Trophoblast cell (in vitro differentiated cells and primary cell): ENCODE measurements around the gene LCP2.

Experiments
- DNase-seq, 2 donors: peaks; one replicate each; pipeline ENCODE4 v3.0.0-alpha.2; 2016
- H2AFZ ChIP-seq: 2 replicates; pipeline ENCODE4 v1.6.1; 2013; ENCODE audit warnings: low read length, moderate library complexity, mild to moderate bottlenecking; ENCODE audit not compliant: insufficient read depth, poor library complexity
- H2AK5ac ChIP-seq: 2 replicates; pipeline ENCODE4 v1.6.1; 2013; ENCODE audit warnings: mild to moderate bottlenecking, low read length
- H2BK120ac ChIP-seq: 2 replicates; pipeline ENCODE4 v1.6.1; 2013; ENCODE audit warnings: low read length, mild to moderate bottlenecking, moderate library complexity; ENCODE audit not compliant: insufficient read depth, poor library complexity
- H2BK12ac ChIP-seq: 2 replicates; pipeline ENCODE4 v1.6.1; 2013; ENCODE audit warnings: mild to moderate bottlenecking, low read length, moderate library complexity
- H2BK5ac ChIP-seq: 2 replicates; pipeline ENCODE4 v1.6.1; 2013; ENCODE audit warnings: low read length, low read depth, moderate library complexity, mild to moderate bottlenecking; ENCODE audit not compliant: poor library complexity
- H3K14ac ChIP-seq: 2 replicates; pipeline ENCODE4 v1.6.1; 2013; ENCODE audit warnings: mild to moderate bottlenecking, low read length
- H3K18ac ChIP-seq: 2 replicates; pipeline ENCODE4 v1.6.1; 2013; ENCODE audit warnings: mild to moderate bottlenecking, low read length
- H3K23ac ChIP-seq: 2 replicates; pipeline ENCODE4 v1.6.1; 2013; ENCODE audit warnings: low read length
- H3K27ac ChIP-seq: 2 replicates; pipeline ENCODE4 v1.5.1; 2013; ENCODE audit warnings: low read depth, mild to moderate bottlenecking, inconsistent platforms, low read length, moderate library complexity
- H3K27me3 ChIP-seq: 2 replicates; pipeline ENCODE4 v1.6.1; 2013; ENCODE audit warnings: inconsistent platforms, mild to moderate bottlenecking, low read length, moderate library complexity; ENCODE audit not compliant: insufficient read depth
- H3K36me3 ChIP-seq, 2 experiments: 1 replicate in 1 of 2; 2 replicates in 1 of 2; pipeline ENCODE4 v1.6.1; 2013; ENCODE audit warnings: low read length in 2 of 2, mild to moderate bottlenecking in 2 of 2, moderate library complexity in 1 of 2; ENCODE audit not compliant: insufficient read depth in 2 of 2, control insufficient read depth in 1 of 2
- H3K4ac ChIP-seq: 2 replicates; pipeline ENCODE4 v1.6.1; 2013; ENCODE audit warnings: low read depth, mild to moderate bottlenecking, low read length, moderate library complexity
- H3K4me1 ChIP-seq, 2 experiments: 1 replicate in 1 of 2; 2 replicates in 1 of 2; pipeline ENCODE4 v1.6.1; 2013; ENCODE audit warnings: low read length in 2 of 2, mild to moderate bottlenecking in 2 of 2, moderate library complexity in 1 of 2; ENCODE audit not compliant: insufficient read depth in 2 of 2, control insufficient read depth in 1 of 2
- H3K4me2 ChIP-seq: 2 replicates; pipeline ENCODE4 v1.6.1; 2013; ENCODE audit warnings: inconsistent platforms, mild to moderate bottlenecking, low read length, moderate library complexity
- H3K4me3 ChIP-seq: 2 replicates; pipeline ENCODE4 v1.5.1; 2013; ENCODE audit warnings: mild to moderate bottlenecking, low read depth, low read length, inconsistent platforms
- H3K79me1 ChIP-seq: one replicate; pipeline ENCODE4 v1.6.1; 2013; ENCODE audit warnings: low read length
- H3K79me2 ChIP-seq: 2 replicates; pipeline ENCODE4 v1.6.1; 2013; ENCODE audit warnings: low read length, mild to moderate bottlenecking; ENCODE audit not compliant: control insufficient read depth, insufficient read depth, poor library complexity
- H3K9ac ChIP-seq: 2 replicates; pipeline ENCODE4 v1.6.1; 2013; ENCODE audit warnings: mild to moderate bottlenecking, low read length
- H3K9me3 ChIP-seq: 2 replicates; pipeline ENCODE4 v1.6.1; 2013; ENCODE audit warnings: low read depth, mild to moderate bottlenecking, control low read depth, inconsistent platforms, low read length; ENCODE audit not compliant: insufficient read depth
- H4K12ac ChIP-seq: 2 replicates; pipeline ENCODE4 v1.6.1; 2013; ENCODE audit warnings: low read depth, mild to moderate bottlenecking, low read length, moderate library complexity
- H4K8ac ChIP-seq: 2 replicates; pipeline ENCODE4 v1.6.1; 2013; ENCODE audit warnings: low read depth, mild to moderate bottlenecking, low read length, moderate library complexity
- H4K91ac ChIP-seq: one replicate; pipeline ENCODE4 v1.6.1; 2013; ENCODE audit warnings: low read depth, mild to moderate bottlenecking, low read length, moderate library complexity
- WGBS: extraction: QIAGEN DNeasy Blood & Tissue Kit; methylation state at CpG from one replicate; pipeline ENCODE4 v1.1.7; 2013; ENCODE audit warnings: missing lambda C conversion rate; ENCODE audit not compliant: insufficient read length, insufficient coverage; ENCODE audit errors: extremely low coverage; 5-methylcytosine and 5-hydroxymethylcytosine counted together

The LCP2 gene

DNA sequence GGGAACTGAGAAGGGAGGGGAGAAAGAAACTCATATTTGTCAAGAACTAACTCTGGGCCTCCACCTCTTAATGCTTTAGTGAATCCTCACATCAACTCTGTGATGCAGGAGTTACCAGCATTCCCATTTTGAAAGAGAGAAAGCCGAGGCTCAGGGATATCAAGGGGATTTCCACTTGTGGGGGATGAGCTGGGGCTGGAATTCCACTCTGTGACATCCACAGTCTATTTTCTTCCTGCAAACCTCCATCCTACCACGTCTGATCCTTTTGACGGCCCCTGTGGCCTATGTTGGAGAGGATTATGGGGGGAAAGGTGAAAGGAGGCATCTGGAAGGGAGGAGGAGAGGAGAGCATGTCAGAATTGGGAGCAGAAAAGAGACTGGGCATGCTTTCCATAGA, 9.0 kb downstream of the LCP2 start:
- Histone ChIP-seq H3K4me1 (peaks cover 0 to 2% of the 10 kb centered on the region in 2 experiments), H3K4me2 (no peak overlapping the region), H3K4ac (no peak overlapping the region), H2AK5ac (no peak overlapping the region), H3K14ac (no peak overlapping the region), H3K9ac (no peak overlapping the region), H3K36me3 (no peaks in the 10 kb centered on the region), H3K9me3 (peaks cover 9% of the 10 kb centered on the region), H4K8ac (no peak overlapping the region), H4K91ac (no peak overlapping the region), H2BK12ac (no peak overlapping the region), H2AFZ (no peak overlapping the region), H4K12ac (no peak overlapping the region), H3K18ac (no peak overlapping the region), H3K23ac (no peak overlapping the region), H3K79me2 (no peaks in the 10 kb centered on the region), H3K27me3 (peaks cover under 1% of the 10 kb centered on the region), H3K79me1 (no peaks in the 10 kb centered on the region), H2BK120ac (no peak overlapping the region), H3K4me3 (no peak overlapping the region), H2BK5ac (no peak overlapping the region), H3K27ac (no peak overlapping the region)
- no CpG with 5 or more reads among the region's 3 CpGs for WGBS
- DNase-seq: no peak

DNA sequence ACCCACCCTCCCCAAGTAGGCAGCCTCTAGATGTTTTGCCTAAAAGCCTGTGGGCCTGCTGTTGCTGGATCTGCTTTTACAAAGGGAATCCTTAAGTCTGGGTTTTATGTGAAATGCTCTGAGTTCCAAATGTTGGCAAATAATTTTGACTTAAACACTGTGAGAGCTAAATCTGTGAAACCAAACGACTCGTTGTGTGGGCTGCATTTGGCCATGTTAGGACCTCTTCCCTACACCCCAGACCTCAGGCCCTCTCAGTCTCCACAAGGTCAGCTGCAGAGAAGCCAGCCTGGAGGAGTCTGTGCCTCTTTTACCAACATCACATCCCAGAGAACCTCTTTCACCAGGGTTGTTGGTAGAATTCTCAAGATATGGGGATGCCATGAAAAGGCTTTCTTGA, 9.4 kb downstream of the LCP2 start:
- no peak for DNase-seq
- peaks cover 12% of the 10 kb centered on the region for H3K9me3 ChIP-seq
- H3K4me1 ChIP-seq: peaks cover 0 to 2% of the 10 kb centered on the region in 2 experiments
- no peak overlapping the region for H3K4ac ChIP-seq
- no peak overlapping the region for H3K9ac ChIP-seq
- no peak overlapping the region for H3K23ac ChIP-seq
- H2AK5ac ChIP-seq: no peak overlapping the region
- no peak overlapping the region for H3K4me2 ChIP-seq
- H3K18ac ChIP-seq: no peak overlapping the region
- WGBS: no CpG with 5 or more reads among the region's 2 CpGs
- H3K79me2 ChIP-seq: no peaks in the 10 kb centered on the region
- H2AFZ ChIP-seq: no peak overlapping the region
- H2BK12ac ChIP-seq: no peak overlapping the region
- no peak overlapping the region for H2BK120ac ChIP-seq
- no peak overlapping the region for H3K4me3 ChIP-seq
- H3K14ac ChIP-seq: no peak overlapping the region
- peaks cover 2% of the 10 kb centered on the region for H3K27me3 ChIP-seq
- H4K12ac ChIP-seq: no peak overlapping the region
- no peaks in the 10 kb centered on the region for H3K79me1 ChIP-seq
- no peak overlapping the region for H4K8ac ChIP-seq
- H4K91ac ChIP-seq: no peak overlapping the region
- H2BK5ac ChIP-seq: no peak overlapping the region
- H3K27ac ChIP-seq: no peak overlapping the region
- H3K36me3 ChIP-seq: no peaks in the 10 kb centered on the region

DNA sequence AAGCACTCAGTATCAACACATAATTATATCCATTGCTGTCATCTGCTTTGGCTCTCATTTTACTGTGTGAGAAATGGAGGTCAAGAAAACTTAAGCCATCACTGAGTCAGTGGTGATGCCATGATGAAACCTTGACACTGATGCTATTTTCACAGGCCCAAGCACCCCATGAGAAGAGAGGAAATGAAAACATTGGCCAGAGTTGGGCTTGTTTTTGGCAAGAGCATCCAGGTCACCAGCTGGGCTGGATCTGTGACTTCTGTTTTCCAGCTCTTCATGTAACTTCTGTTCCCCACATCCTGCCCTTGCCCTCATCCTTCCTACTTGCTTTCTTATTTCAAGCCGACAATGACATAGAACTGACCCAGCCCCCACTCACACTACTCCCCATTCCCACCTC, 10.0 kb downstream of the LCP2 start:
- no peak overlapping the region for H4K8ac ChIP-seq
- no peak overlapping the region for H4K91ac ChIP-seq
- H3K14ac ChIP-seq: no peak overlapping the region
- no peak overlapping the region for H2AK5ac ChIP-seq
- H3K79me1 ChIP-seq: no peaks in the 10 kb centered on the region
- no peaks in the 10 kb centered on the region for H3K79me2 ChIP-seq
- no peak overlapping the region for H3K9ac ChIP-seq
- no peak overlapping the region for H4K12ac ChIP-seq
- H2AFZ ChIP-seq: no peak overlapping the region
- no peaks in the 10 kb centered on the region for H3K36me3 ChIP-seq
- no peak for DNase-seq
- peaks cover 12% of the 10 kb centered on the region for H3K9me3 ChIP-seq
- no peak overlapping the region for H3K27ac ChIP-seq
- no peak overlapping the region for H2BK12ac ChIP-seq
- H3K4me3 ChIP-seq: no peak overlapping the region
- H3K4ac ChIP-seq: no peak overlapping the region
- peaks cover 0 to 2% of the 10 kb centered on the region in 2 experiments for H3K4me1 ChIP-seq
- WGBS: no CpG with 5 or more reads among the region's 1 CpG
- no peak overlapping the region for H3K18ac ChIP-seq
- no peak overlapping the region for H3K23ac ChIP-seq
- no peak overlapping the region for H2BK120ac ChIP-seq
- no peak overlapping the region for H3K4me2 ChIP-seq
- no peak overlapping the region for H2BK5ac ChIP-seq
- H3K27me3 ChIP-seq: peaks cover 2% of the 10 kb centered on the region

DNA sequence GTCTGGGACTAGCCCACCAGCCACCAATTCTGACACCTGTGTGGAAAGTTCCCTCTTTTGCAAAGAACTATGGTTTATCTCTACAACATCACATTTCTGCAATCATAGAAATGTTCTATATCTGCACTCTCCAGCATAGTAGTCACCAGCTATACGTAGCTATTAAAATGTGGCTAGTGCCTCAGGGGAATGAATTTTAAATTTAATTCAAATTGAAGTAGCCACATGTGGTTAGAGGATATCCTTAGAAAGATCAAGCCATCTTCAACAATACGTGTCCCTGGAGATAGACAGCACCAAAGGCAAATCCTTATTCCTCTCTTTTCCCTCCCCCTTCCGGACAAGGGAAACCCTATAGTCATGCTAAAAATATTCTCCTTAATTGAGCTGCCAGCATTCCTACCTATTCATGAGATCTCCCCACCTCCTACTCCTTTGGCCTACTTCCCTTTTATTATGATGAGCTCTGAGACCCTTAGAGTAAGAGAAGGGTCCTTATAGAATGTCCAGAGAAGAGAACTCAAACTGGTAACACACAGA, 11.1 kb downstream of the LCP2 start:
- H2BK12ac ChIP-seq: no peak overlapping the region
- H3K79me1 ChIP-seq: no peaks in the 10 kb centered on the region
- H3K4ac ChIP-seq: no peak overlapping the region
- H3K4me1 ChIP-seq: peaks cover 0 to 2% of the 10 kb centered on the region in 2 experiments
- H3K18ac ChIP-seq: no peak overlapping the region
- H4K12ac ChIP-seq: no peak overlapping the region
- no peak for DNase-seq
- H3K4me2 ChIP-seq: no peak overlapping the region
- no peak overlapping the region for H4K8ac ChIP-seq
- H3K9me3 ChIP-seq: peaks cover 12% of the 10 kb centered on the region
- H3K23ac ChIP-seq: no peak overlapping the region
- no peak overlapping the region for H2AFZ ChIP-seq
- no peak overlapping the region for H3K14ac ChIP-seq
- H2AK5ac ChIP-seq: no peak overlapping the region
- no peak overlapping the region for H3K9ac ChIP-seq
- H3K36me3 ChIP-seq: no peaks in the 10 kb centered on the region
- no peak overlapping the region for H2BK5ac ChIP-seq
- H3K79me2 ChIP-seq: no peaks in the 10 kb centered on the region
- no CpG with 5 or more reads among the region's 3 CpGs for WGBS
- H3K27ac ChIP-seq: no peak overlapping the region
- no peak overlapping the region for H2BK120ac ChIP-seq
- H3K27me3 ChIP-seq: peaks cover 2% of the 10 kb centered on the region
- H3K4me3 ChIP-seq: no peak overlapping the region
- H4K91ac ChIP-seq: no peak overlapping the region
